ENCODE results near the gene ZNF593. TPM values are rescaled to one million over a fixed set of nuclear protein-coding genes. Genes with fewer than 3 reads are reported as not detected.

ZNF593 gene
- total and polyA plus RNA-seq, 2 of the 13 experiments (the other 11 are each of a cell fraction or from before 2014, with no cell fraction given) = 37.3 to 55.8 TPM

- 15% methylated on average over 8 of the region's 16 CpGs for WGBS (ENCODE audit: low lambda C conversion rate)
- in situ Hi-C loops (cut with HindIII; ENCODE audit: extremely low pct_ligation_motif_present, low pct_unique_long_range_greater_than_20kb) (no loop called here), intact Hi-C loops (cut with micrococcal nuclease; ENCODE audit: unreplicated experiment) (loop anchor here (1.0 kb wide), 1 partner anchor 44 kb away; the partner anchor contains the start of gene CEP85)
- BruUV-seq (replicated peaks) = no TSS peak
- Histone ChIP-seq H3K4me2 (ENCODE audit: low read depth, low read length) (no peak within 1 kb of the TSS), H3K4me3 (replicated peaks in 1 of 3; ENCODE audit: insufficient read depth in 1 of 3, low read depth in 2 of 3, low read length in 3 of 3) (no peak within 1 kb of the TSS), H2AFZ (ENCODE audit: low read length) (no peak within 1 kb of the TSS), H3K27ac (ENCODE audit: extremely low read length, insufficient read depth, low read length) (no peak within 1 kb of the TSS), H3K27me3 (ENCODE audit: control insufficient read depth in 1 of 2, insufficient read depth in 2 of 2, low read length in 2 of 2) (peaks cover 0 to 11% of the 10 kb centered on the region in 2 experiments; a peak in 2 of 5 replicates), H3K36me3 (replicated peaks in 1 of 2; ENCODE audit: control insufficient read depth in 1 of 2, insufficient read depth in 2 of 2, low read length in 2 of 2) (0 out of 5 replicates have a peak, but pooled peaks cover 0 to 2% of the 10 kb centered on the region in 2 experiments), H4K20me1 (ENCODE audit: insufficient read depth, low read length) (no peaks in the 10 kb centered on the region), H3K9me3 (ENCODE audit: low read length) (no peaks in the 10 kb centered on the region), H3K4me1 (ENCODE audit: insufficient read depth, low read length) (no peaks in the 10 kb centered on the region), H3K79me2 (ENCODE audit: insufficient read depth, low read length) (no peaks in the 10 kb centered on the region), H3K9ac (ENCODE audit: insufficient read depth, low read depth, low read length) (no peak within 1 kb of the TSS)
- ChIA-PET CTCF (ENCODE audit: low intra/inter-chr PET ratio, low total read pairs) (interaction anchor here (0.6 to 1.3 kb wide), 2 partner anchors 24 to 131 kb away, joined by 3 read pairs; no protein-coding TSS in a partner anchor), POLR2A (interaction anchor here (1.7 kb wide), 1 partner anchor 35 kb away, joined by 5 read pairs; no protein-coding TSS in a partner anchor)
- FAIRE-seq = no peak
- TF ChIP-seq REPIN1 (CRISPR knock-in tag; IDR thresholded peaks at IDR 0.05; ENCODE audit: borderline replicate concordance, low read depth) = no peak
- peak; percentile 68 for TF ChIP-seq CTCF (CRISPR knock-in tag; IDR thresholded peaks at IDR 0.05)
- TF ChIP-seq HMGA1 (CRISPR knock-in tag; conservative IDR thresholded peaks at IDR 0.05) = no peak
- TF ChIP-seq MAFG (CRISPR knock-in tag; IDR thresholded peaks at IDR 0.05) = no peak
- TF ChIP-seq ZNF296 (CRISPR knock-in tag; conservative IDR thresholded peaks at IDR 0.05) = no peak
- TF ChIP-seq XRCC5 (optimal IDR thresholded peaks at IDR 0.05; ENCODE audit: low read length) = peak; percentile 24
- TF ChIP-seq NR2F6 (IDR thresholded peaks at IDR 0.05) = no peak
- 0 out of 2 replicates have a peak, but pooled peaks have one; percentile 23 for TF ChIP-seq NR2F6 (CRISPR knock-in tag; IDR thresholded peaks at IDR 0.05)
- TF ChIP-seq SMC3 (IDR thresholded peaks at IDR 0.05; ENCODE audit: low read length) = peak; percentile 54
- TF ChIP-seq TEAD3 (CRISPR knock-in tag; optimal IDR thresholded peaks at IDR 0.05; ENCODE audit: borderline replicate concordance) = peak; percentile 34
- 0 out of 2 replicates have a peak, but pooled peaks have one; percentile 25 for TF ChIP-seq ZFX (CRISPR knock-in tag; IDR thresholded peaks at IDR 0.05; ENCODE audit: low read depth)
- TF ChIP-seq SIX4 (CRISPR knock-in tag; IDR thresholded peaks at IDR 0.05) = no peak
- no peak for TF ChIP-seq FLYWCH1 (CRISPR knock-in tag; IDR thresholded peaks at IDR 0.05)
- TF ChIP-seq ZNF263 (CRISPR knock-in tag; IDR thresholded peaks at IDR 0.05) = 0 out of 2 replicates have a peak, but pooled peaks have one; percentile 22
- peak; percentile 45 for TF ChIP-seq STAG1 (CRISPR knock-in tag; IDR thresholded peaks at IDR 0.05)
- peak; percentile 54 for DNase-seq (ENCODE audit: low spot score)
- ATAC-seq = peak; percentile 80
Observed at GRCh38 chr1:26190373-26190987, 20.8 kb downstream of the ZNF593 start, which contains the start of gene CATSPER4. TSS of gene CATSPER4 (plus strand) at chr1:26190602. CDS start at chr1:26190628, 26 bp downstream.
